Measurements from ENCODE around the gene FAM117A.

FAM117A gene

DNA sequence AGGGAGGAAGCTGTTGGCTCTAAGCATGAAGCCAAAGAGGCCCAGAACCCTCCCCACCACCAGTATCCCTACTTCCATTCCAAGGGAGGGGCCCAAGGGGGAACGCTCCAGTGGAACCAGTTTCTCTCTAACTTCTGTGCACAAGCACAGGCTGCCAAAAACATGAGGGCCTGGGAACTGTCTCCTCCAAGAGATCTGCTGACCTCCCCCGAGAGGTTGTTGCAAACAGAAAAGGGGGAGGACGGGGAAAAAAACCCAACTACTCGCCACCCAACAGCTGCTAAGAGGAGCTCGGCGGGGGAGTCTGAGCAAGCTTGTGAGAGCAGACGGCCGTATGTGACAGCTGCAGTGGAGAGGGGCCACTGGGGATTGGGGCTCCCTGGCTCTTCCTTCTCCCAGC is 40.5 kb downstream of the FAM117A start:
- DNase-seq (ENCODE audit: low read depth, low spot score), result no peak
- TF ChIP-seq, protein P1, sequence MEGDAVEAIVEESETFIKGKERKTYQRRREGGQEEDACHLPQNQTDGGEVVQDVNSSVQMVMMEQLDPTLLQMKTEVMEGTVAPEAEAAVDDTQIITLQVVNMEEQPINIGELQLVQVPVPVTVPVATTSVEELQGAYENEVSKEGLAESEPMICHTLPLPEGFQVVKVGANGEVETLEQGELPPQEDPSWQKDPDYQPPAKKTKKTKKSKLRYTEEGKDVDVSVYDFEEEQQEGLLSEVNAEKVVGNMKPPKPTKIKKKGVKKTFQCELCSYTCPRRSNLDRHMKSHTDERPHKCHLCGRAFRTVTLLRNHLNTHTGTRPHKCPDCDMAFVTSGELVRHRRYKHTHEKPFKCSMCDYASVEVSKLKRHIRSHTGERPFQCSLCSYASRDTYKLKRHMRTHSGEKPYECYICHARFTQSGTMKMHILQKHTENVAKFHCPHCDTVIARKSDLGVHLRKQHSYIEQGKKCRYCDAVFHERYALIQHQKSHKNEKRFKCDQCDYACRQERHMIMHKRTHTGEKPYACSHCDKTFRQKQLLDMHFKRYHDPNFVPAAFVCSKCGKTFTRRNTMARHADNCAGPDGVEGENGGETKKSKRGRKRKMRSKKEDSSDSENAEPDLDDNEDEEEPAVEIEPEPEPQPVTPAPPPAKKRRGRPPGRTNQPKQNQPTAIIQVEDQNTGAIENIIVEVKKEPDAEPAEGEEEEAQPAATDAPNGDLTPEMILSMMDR (IDR thresholded peaks at IDR 0.05; ENCODE audit: insufficient read depth, low read length, missing control alignments), result no peak
- ChIA-PET CTCF (interaction anchor here (1.3 to 5.3 kb wide), 2 partner anchors 14 to 26 kb away, joined by 3 to 32 read pairs; partner anchors contain the start of gene SLC35B1), POLR2A (no interaction called here)
- no peak overlapping the region for H3K4me3 ChIP-seq (ENCODE audit: low read depth, low read length)

DNA sequence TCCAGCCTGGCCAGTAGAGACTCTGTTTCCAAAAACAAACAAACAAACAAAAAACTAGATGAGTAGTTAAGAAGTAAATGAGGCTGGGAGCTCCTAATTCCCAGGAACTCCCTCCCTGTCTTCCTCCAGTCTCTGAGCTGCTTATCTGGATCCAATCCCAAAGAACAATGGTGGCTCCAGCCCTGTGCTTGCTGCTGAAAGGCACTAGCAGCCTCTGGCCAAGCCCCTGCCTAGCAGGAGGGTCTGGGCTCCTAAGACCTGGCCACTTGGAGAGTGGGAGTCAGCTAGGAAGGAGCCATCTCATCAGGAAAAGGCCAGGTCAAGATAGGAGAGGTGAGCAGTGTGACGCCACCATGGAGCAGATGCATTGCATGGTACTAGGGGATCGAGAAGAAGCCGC is 41.9 kb downstream of the FAM117A start:
- DNase-seq (ENCODE audit: low read depth, low spot score), result no peak
- no peak overlapping the region for H3K4me3 ChIP-seq (ENCODE audit: low read depth, low read length)
- POLR2A ChIA-PET, result no interaction called here
- CTCF ChIA-PET, result interaction anchor here (0.8 to 5.3 kb wide), 6 partner anchors 13 to 286 kb away, joined by 3 to 32 read pairs (median 6); partner anchors contain the start of gene SLC35B1
- TF ChIP-seq, protein P1 (IDR thresholded peaks at IDR 0.05; ENCODE audit: insufficient read depth, low read length, missing control alignments), result no peak

DNA sequence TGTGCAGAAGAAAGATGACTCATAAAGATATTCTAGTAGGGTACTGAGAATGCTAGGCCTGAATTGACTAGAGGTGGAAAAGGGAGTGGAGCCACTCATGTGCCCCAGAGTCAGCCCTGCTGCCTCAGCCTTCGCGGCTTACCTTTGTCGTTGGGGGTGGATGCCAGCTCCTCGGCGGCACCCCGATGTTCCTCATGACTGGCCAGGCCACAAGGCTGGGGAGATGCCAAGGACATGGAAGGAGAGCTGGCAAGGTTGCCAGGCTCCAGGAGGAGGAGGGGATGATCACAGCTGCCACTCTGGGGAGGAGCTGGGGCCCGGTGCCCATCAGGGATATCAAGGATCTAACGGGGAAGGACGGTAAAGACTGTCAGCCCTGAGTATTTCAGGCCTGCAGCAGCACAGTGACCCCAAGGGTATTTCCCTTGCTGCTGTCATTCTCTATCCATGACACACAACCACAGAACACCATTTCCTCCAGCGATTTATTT is 46.5 kb downstream of the FAM117A start:
- DNase-seq (ENCODE audit: low read depth, low spot score), result no peak
- ChIA-PET POLR2A (no interaction called here), CTCF (interaction anchor here (0.7 to 3.1 kb wide), 6 partner anchors 9 to 279 kb away, joined by 3 to 17 read pairs (median 6); partner anchors contain the start of gene SLC35B1)
- H3K4me3 ChIP-seq (ENCODE audit: low read depth, low read length), result no peak overlapping the region
- TF ChIP-seq, protein P1 (IDR thresholded peaks at IDR 0.05; ENCODE audit: insufficient read depth, low read length, missing control alignments), result no peak

DNA sequence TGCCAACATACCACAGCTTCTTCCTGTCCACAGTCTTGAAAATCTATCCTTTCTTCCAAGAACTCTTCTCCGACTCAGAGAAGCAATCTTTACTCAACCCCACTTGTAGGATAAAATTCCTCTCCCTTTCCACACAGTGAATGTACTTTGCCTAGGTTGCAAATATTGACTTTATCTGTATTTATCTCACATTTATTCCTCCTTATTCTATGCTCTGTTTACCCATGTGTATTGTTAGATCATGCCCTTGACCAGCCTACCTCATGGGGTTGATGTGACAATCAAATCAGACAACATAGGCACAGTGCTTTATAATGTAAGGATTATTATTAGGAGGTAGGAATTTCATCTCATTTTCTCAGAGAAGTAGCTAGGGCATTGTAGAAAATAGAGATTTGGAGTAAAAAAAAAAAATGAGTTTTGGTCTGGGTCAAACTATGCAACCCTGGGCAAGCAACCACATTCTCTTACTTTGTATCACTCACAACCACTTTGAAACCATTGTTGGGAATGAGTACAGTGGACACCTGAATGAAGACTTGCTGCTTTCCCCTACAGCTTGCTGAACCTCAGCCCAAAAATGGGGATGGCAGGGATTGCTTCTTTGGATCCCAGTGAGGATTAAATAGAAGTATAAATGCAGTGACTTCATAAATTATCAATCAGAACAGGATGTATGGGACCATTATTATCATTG is 47.1 kb downstream of the FAM117A start:
- ChIA-PET POLR2A (no interaction called here), CTCF (interaction anchor here (1.0 to 3.1 kb wide), 6 partner anchors 8 to 280 kb away, joined by 3 to 17 read pairs (median 6); partner anchors contain the start of gene SLC35B1)
- TF ChIP-seq, protein P1 (IDR thresholded peaks at IDR 0.05; ENCODE audit: insufficient read depth, low read length, missing control alignments), result no peak
- no peak for DNase-seq (ENCODE audit: low read depth, low spot score)
- no peak overlapping the region for H3K4me3 ChIP-seq (ENCODE audit: low read depth, low read length)

DNA sequence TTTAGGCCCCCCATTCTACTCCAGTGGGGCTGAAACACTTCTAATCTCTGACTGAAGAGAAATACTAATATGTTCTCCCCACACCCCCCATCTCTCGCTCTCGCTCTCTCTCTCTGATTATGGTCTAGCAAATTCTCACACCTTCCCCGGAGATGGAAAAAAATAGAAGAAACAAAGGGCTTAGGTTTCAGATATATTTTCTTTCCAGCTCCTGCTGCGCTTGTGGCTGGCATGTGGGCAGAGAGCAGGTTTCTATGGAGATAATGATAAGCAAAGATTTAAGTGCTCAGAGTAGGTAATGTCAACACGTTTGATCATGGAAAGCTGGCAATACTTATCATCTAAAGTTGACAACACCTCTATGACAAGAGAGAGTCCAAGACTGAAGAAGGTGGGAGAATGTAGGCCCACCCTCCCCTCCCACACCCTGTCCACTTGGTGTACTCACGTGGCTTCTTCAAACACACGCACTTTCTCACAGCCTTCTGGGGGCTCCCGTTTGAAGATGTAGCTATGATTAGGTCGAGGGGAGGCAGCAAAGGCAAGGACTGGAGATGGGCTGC is 48.1 kb downstream of the FAM117A start:
- no peak overlapping the region for H3K4me3 ChIP-seq (ENCODE audit: low read depth, low read length)
- no peak for DNase-seq (ENCODE audit: low read depth, low spot score)
- TF ChIP-seq, protein P1 (IDR thresholded peaks at IDR 0.05; ENCODE audit: insufficient read depth, low read length, missing control alignments), result no peak
- ChIA-PET POLR2A (no interaction called here), CTCF (interaction anchor here (0.9 to 2.6 kb wide), 9 partner anchors 12 to 160 kb away, joined by 3 to 8 read pairs (median 4); no protein-coding TSS in a partner anchor)

DNA sequence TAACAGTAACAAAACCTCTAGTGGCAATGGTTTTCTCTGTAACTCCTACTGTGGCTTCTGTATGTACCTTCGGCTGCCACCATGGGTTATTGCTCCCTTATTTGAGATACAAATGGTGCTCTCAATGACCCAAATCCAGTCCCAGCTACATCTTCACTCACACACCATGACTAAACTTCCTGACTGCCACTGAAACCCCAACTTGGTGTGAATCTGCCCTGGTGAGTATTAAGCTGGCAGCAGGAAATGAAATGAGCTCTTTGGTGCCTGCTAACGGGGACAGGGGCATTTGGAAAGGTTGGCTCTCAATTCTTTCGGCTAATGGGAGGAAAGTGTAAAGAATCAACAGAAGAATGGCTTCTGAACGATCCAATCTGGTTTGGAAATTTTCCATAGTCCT is 48.7 kb downstream of the FAM117A start:
- CTCF ChIA-PET, result interaction anchor here (0.9 to 2.6 kb wide), 9 partner anchors 12 to 159 kb away, joined by 3 to 8 read pairs (median 3); no protein-coding TSS in a partner anchor
- DNase-seq (ENCODE audit: low read depth, low spot score), result no peak
- TF ChIP-seq, protein P1 (IDR thresholded peaks at IDR 0.05; ENCODE audit: insufficient read depth, low read length, missing control alignments), result no peak
- POLR2A ChIA-PET, result no interaction called here
- no peak overlapping the region for H3K4me3 ChIP-seq (ENCODE audit: low read depth, low read length)
